ENCODE measurements around the gene SSRP1.

Gene SSRP1

DNA sequence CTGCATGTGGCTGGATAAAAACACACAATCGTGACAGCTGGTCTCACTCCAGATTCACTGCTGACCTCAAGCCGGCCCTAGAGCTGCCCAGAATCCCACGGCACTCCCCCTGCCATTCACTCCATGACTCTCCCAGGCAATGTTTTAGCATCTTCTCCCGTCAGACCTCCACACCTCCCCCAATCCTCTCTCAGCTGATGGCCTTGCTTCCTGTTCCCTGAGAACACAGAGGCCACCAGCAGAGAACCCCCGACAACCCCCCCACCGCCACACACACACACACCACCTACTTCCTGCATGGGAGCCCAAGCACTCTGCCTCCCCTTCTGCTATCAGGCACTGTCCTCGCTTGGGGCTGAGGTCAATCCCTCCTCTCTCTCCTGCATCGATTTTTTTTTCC is 20.2 kb downstream of the SSRP1 start:
- peaks cover 58% of the 10 kb centered on the region for H3K36me3 ChIP-seq (ENCODE audit: insufficient read depth, low read length)
- TF ChIP-seq, protein P1, sequence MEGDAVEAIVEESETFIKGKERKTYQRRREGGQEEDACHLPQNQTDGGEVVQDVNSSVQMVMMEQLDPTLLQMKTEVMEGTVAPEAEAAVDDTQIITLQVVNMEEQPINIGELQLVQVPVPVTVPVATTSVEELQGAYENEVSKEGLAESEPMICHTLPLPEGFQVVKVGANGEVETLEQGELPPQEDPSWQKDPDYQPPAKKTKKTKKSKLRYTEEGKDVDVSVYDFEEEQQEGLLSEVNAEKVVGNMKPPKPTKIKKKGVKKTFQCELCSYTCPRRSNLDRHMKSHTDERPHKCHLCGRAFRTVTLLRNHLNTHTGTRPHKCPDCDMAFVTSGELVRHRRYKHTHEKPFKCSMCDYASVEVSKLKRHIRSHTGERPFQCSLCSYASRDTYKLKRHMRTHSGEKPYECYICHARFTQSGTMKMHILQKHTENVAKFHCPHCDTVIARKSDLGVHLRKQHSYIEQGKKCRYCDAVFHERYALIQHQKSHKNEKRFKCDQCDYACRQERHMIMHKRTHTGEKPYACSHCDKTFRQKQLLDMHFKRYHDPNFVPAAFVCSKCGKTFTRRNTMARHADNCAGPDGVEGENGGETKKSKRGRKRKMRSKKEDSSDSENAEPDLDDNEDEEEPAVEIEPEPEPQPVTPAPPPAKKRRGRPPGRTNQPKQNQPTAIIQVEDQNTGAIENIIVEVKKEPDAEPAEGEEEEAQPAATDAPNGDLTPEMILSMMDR (IDR thresholded peaks at IDR 0.05; ENCODE audit: borderline replicate concordance, extremely low read depth, low read length, poor library complexity, severe bottlenecking), result no peak
- TF ChIP-seq EZH2 (IDR thresholded peaks at IDR 0.05; ENCODE audit: borderline replicate concordance, low read depth, low read length, severe bottlenecking), result no peak
- H4K20me1 ChIP-seq (ENCODE audit: insufficient read depth, low read length), result peaks cover 6% of the 10 kb centered on the region
- no peaks in the 10 kb centered on the region for H3K9me3 ChIP-seq (ENCODE audit: insufficient read depth, low read length, severe bottlenecking)
- H3K4me1 ChIP-seq (ENCODE audit: insufficient read depth, low read length), result peaks cover 17% of the 10 kb centered on the region
- H3K27ac ChIP-seq (ENCODE audit: low read length), result no peak overlapping the region
- no peak overlapping the region for H3K9ac ChIP-seq (ENCODE audit: low read depth, low read length)
- no peak overlapping the region for H2AFZ ChIP-seq (ENCODE audit: low read depth, low read length)
- no peaks in the 10 kb centered on the region for H3K79me2 ChIP-seq (ENCODE audit: insufficient read depth, low read length)
- no peaks in the 10 kb centered on the region for H3K27me3 ChIP-seq (ENCODE audit: insufficient read depth, low read length, poor library complexity)
- no peak overlapping the region for H3K4me2 ChIP-seq (ENCODE audit: insufficient read depth, low read length)
- no peak for ATAC-seq (ENCODE audit: insufficient read depth, low read depth)
- H3K4me3 ChIP-seq (ENCODE audit: low read depth in 1 of 2, low read length in 2 of 2), result no peak overlapping the region
- peak; percentile 56 for DNase-seq

DNA sequence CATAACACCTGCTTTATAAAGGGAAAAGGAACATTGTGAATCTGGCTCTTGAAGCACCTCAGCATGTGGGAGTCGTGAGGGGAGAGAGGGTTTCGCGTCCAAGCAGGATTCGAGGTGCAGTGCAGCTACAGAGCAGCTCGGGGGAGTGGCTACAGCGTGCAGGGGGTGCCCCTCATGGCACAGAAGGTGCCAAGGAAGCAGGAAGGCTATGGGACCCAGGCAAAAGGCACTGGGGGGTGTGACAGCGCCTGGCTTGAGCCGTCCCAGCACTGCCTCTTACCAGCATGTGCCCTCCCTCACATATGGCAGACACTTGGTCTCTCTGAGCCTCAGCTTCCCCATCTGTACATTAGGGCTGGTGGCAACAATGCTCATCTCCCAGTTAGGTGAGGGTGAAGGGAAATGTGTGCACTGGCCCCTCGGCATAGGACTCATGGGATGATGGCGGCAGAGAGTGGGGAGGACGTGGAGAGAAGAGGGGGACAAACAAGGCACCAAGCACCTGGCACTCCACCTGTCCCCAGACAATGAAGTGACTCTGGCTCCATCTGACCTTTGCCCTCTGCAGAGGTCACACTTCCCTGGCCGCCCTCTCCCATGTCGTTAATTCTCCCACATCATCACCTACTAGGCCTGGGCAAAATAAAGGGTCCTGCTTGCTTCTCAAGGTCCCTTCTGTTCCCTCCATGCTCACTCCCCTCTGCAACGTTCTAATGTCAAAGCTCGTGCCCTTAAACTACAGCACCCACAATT is 21.3 kb downstream of the SSRP1 start:
- TF ChIP-seq EZH2 (IDR thresholded peaks at IDR 0.05; ENCODE audit: borderline replicate concordance, low read depth, low read length, severe bottlenecking), result no peak
- TF ChIP-seq, protein P1 (IDR thresholded peaks at IDR 0.05; ENCODE audit: borderline replicate concordance, extremely low read depth, low read length, poor library complexity, severe bottlenecking), result no peak
- DNase-seq, result no peak
- H2AFZ ChIP-seq (ENCODE audit: low read depth, low read length), result no peak overlapping the region
- peaks cover 4% of the 10 kb centered on the region for H4K20me1 ChIP-seq (ENCODE audit: insufficient read depth, low read length)
- H3K27me3 ChIP-seq (ENCODE audit: insufficient read depth, low read length, poor library complexity), result no peaks in the 10 kb centered on the region
- no peak overlapping the region for H3K9ac ChIP-seq (ENCODE audit: low read depth, low read length)
- H3K79me2 ChIP-seq (ENCODE audit: insufficient read depth, low read length), result no peaks in the 10 kb centered on the region
- H3K36me3 ChIP-seq (ENCODE audit: insufficient read depth, low read length), result peaks cover 60% of the 10 kb centered on the region
- no peak overlapping the region for H3K27ac ChIP-seq (ENCODE audit: low read length)
- H3K4me3 ChIP-seq (ENCODE audit: low read depth in 1 of 2, low read length in 2 of 2), result no peak overlapping the region
- H3K9me3 ChIP-seq (ENCODE audit: insufficient read depth, low read length, severe bottlenecking), result no peaks in the 10 kb centered on the region
- no peak for ATAC-seq (ENCODE audit: insufficient read depth, low read depth)
- no peak overlapping the region for H3K4me2 ChIP-seq (ENCODE audit: insufficient read depth, low read length)
- peaks cover 17% of the 10 kb centered on the region for H3K4me1 ChIP-seq (ENCODE audit: insufficient read depth, low read length)

DNA sequence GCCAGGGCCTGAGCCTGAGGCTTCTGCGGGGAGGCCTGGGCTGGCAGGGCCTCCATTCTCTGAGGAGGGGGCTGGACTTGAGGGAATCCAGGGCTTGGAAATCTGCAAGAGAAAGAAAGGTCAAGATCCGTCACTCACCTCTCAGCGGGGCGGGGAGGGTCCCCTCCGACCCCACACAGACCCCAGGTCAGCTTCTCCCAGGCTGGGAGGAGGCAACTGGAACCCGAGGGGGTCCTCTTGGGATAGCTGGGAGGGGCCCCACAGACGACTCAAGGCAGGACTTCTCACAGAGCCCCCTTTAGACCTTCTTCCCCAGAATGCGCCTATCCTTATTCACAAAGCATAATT is 21.9 kb downstream of the SSRP1 start:
- ATAC-seq (ENCODE audit: insufficient read depth, low read depth), result no peak
- no peak for TF ChIP-seq EZH2 (IDR thresholded peaks at IDR 0.05; ENCODE audit: borderline replicate concordance, low read depth, low read length, severe bottlenecking)
- TF ChIP-seq, protein P1 (IDR thresholded peaks at IDR 0.05; ENCODE audit: borderline replicate concordance, extremely low read depth, low read length, poor library complexity, severe bottlenecking), result no peak
- peaks cover 17% of the 10 kb centered on the region for H3K4me1 ChIP-seq (ENCODE audit: insufficient read depth, low read length)
- DNase-seq, result no peak
- no peak overlapping the region for H3K9ac ChIP-seq (ENCODE audit: low read depth, low read length)
- no peak overlapping the region for H3K4me3 ChIP-seq (ENCODE audit: low read depth in 1 of 2, low read length in 2 of 2)
- H3K36me3 ChIP-seq (ENCODE audit: insufficient read depth, low read length), result peaks cover 64% of the 10 kb centered on the region
- H4K20me1 ChIP-seq (ENCODE audit: insufficient read depth, low read length), result peaks cover 4% of the 10 kb centered on the region
- H3K4me2 ChIP-seq (ENCODE audit: insufficient read depth, low read length), result no peak overlapping the region
- no peak overlapping the region for H2AFZ ChIP-seq (ENCODE audit: low read depth, low read length)
- no peaks in the 10 kb centered on the region for H3K79me2 ChIP-seq (ENCODE audit: insufficient read depth, low read length)
- no peak overlapping the region for H3K27ac ChIP-seq (ENCODE audit: low read length)
- H3K9me3 ChIP-seq (ENCODE audit: insufficient read depth, low read length, severe bottlenecking), result no peaks in the 10 kb centered on the region
- no peaks in the 10 kb centered on the region for H3K27me3 ChIP-seq (ENCODE audit: insufficient read depth, low read length, poor library complexity)
